Adrenal gland (tissue), 5 donors: ENCODE measurements around the gene RBM23.

Source experiments
- CTCF ChIP-seq, 6 experiments: fragments of 450-650 bp in 4 of 6; fragments of 200-600 bp in 2 of 6; sonication (generic) in 1 of 6; IDR thresholded peaks; 1 replicate in 5 of 6; 2 replicates in 1 of 6; pipeline versions ENCODE4 v1.5.1 to v1.8.0; 2016 to 2021; ENCODE audit warnings: antibody characterized with exemption in 6 of 6, mild to moderate bottlenecking in 2 of 6, moderate library complexity in 1 of 6
- POLR2A ChIP-seq, 2 donors: fragments of 450-650 bp; IDR thresholded peaks; one replicate each; pipeline ENCODE4 v1.6.1; 2017; ENCODE audit warnings: antibody characterized with exemption in 2 of 2, mild to moderate bottlenecking in 2 of 2, moderate library complexity in 1 of 2
- donor health status: DM: no; HTN: no; CAD: no.

GRCh38 chr14:22896760-22897159 lies 22.2 kb downstream of the RBM23 start:
- TF ChIP-seq CTCF (IDR thresholded peaks at IDR 0.05), result no peak
- TF ChIP-seq POLR2A (IDR thresholded peaks at IDR 0.05), result no peak
